Skin epidermis (tissue), 12 donors: ENCODE results near the gene TM9SF1.
"Not testable (repeated sequence)": the region's sequence is repeated elsewhere in the genome, so short reads cannot be mapped to it uniquely, and the experiment has no call there.

Experiments used
- H3K27ac ChIP-seq, 21 experiments: fragments of 200-600 bp; sonication (generic) in 11 of 21; one replicate each; pipeline ENCODE4 v1.5.0; 2020; ENCODE audit warnings: mild to moderate bottlenecking in 3 of 21, inconsistent platforms in 2 of 21, moderate library complexity in 2 of 21
- H3K4me3 ChIP-seq, 7 experiments: fragments of 200-600 bp; sonication (generic) in 2 of 7; one replicate each; pipeline ENCODE4 v1.5.0; 2020; ENCODE audit warnings: inconsistent platforms in 2 of 7, mild to moderate bottlenecking in 2 of 7, moderate library complexity in 1 of 7

Gene TM9SF1

DNA sequence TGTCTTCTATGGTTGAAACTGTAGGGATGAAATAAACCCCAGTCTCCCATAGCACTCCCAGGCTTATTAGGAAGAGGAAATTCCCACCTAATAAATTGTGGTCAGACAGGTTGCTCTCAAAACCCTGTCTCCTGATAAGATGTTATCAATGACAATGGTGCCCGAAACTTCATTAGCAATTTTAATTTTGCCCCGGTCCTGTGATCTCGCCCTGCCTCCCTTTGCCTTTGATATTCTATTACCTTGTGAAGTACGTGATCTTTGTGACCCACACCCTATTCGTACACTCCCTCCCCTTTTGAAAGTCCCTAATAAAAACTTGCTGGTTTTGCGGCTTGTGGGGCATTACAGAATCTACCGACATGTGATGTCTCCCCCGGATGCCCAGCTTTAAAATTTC is 7.3 kb upstream of the TM9SF1 start:
- H3K27ac ChIP-seq, H3K4me3 ChIP-seq: not testable (repeated sequence)

GRCh38 chr14:24198814-24199524 is 3.7 kb upstream of the TM9SF1 start:
- Histone ChIP-seq H3K27ac (peak overlapping the region in 2 of 21 experiments; percentile 23 to 33), H3K4me3 (no peak overlapping the region)

GRCh38 chr14:24197056-24197450 is 1.8 kb upstream of the TM9SF1 start:
- peak overlapping the region in 3 of 7 experiments; percentile 74 to 92 (median 75) for H3K4me3 ChIP-seq
- H3K27ac ChIP-seq: peak overlapping the region in 2 of 21 experiments; percentile 99 to 100

GRCh38 chr14:24196071-24197055 is 1.1 kb upstream of the TM9SF1 start:
- H3K4me3 ChIP-seq: peak overlapping the region; percentile 53 to 92 (median 74)
- H3K27ac ChIP-seq: peak overlapping the region; percentile 96 to 100 (median 99)

DNA sequence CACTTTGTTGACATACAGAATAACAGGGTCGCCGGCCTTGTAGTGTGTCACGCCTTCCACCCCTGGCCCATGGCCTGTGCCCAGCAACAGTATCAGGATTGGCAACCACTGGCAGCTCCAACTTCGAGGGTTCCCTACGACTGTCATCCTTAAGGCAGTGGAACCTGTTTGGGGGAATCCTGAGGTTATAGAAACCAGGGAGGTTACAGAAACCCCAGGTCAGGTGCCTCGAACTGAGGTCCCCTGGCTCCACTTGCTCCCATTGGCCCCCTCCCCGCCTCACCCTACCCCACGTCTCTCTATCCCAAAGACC is 412 bp downstream of the TM9SF1 start:
- Histone ChIP-seq H3K4me3 (peak overlapping the region; percentile 53 to 92 (median 74)), H3K27ac (peak overlapping the region; percentile 96 to 100 (median 99))

DNA sequence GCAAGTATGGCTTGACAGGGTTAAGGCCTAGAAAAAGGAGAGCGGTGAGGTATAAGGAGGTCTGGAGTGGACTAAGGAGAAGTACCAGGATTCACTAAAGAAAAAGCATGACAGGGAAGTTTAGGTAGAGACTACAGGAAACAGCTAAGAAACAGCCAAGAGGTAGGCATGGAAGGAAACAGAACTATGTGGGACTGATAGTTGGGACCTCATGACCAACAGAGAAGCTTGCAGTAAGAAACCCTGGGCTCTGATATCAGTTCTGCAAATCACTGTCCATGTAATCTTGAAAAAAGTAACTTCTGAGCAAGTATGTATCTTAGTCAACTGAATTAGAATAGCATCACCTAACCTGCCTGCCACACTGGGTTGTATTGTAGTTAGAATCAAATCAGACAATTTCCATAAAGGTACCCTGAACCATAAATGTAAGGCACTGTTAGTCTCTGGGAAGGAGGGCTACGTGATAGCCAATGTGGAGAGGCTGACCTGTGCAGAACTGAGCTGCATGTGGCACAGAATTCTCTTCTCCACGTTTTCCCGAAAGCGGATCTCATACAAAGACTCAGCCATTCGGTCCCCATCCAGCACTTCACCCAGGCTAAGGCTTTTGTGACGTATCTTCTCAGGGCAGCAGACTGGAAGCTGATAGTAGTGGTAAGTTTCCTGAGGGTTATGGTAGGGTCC is 912 bp downstream of the TM9SF1 start:
- Histone ChIP-seq H3K27ac (peak overlapping the region; percentile 96 to 100 (median 99)), H3K4me3 (peak overlapping the region; percentile 53 to 92 (median 74))

DNA sequence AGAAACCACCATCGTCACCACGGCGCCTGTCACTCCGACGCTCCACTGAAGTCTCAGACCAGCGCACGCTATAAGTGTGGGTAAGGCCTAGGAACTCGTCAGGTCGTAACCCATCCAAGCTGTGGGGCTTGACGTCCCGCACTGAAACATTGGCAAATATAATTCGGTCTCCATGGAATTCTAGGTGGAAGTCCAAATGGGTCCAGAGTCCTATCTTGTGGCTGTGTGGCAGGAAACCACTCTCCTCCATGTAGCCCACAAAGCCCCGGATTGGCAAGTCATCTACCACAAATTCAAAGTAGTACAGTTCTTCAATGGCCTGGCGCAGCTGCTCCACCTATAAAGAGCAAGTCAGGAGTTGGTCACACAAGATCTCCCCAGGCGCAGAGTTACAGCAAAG is 2.3 kb downstream of the TM9SF1 start:
- no peak overlapping the region for H3K4me3 ChIP-seq
- no peak overlapping the region for H3K27ac ChIP-seq

DNA sequence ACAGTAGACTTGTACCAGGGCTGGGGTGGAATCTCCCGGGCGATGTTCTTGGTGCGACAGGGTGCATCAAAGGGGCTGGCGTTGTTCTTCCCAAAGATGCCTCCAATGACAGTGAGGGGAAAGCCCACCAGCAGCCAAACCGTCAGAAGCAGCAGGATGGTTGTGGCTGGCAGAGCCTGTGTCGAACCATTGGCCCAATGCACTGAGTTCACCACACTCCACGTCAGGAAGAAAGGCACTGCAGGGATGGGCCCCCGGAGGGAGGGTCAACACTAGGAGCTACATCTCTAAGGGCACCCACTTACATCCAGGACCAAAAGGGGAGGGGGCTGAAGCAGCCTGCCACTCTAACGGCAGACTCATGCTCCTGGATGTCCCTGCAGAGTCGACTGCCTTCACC is 4.8 kb downstream of the TM9SF1 start:
- no peak overlapping the region for H3K4me3 ChIP-seq
- no peak overlapping the region for H3K27ac ChIP-seq

- peak overlapping the region in 9 of 21 experiments; percentile 23 to 95 (median 86) for H3K27ac ChIP-seq
- H3K4me3 ChIP-seq: no peak overlapping the region
Measured at GRCh38 chr14:24189460-24189859, 5.8 kb downstream of the TM9SF1 start.

GRCh38 chr14:24189059-24189375 is 6.2 kb downstream of the TM9SF1 start:
- peak overlapping the region in 5 of 7 experiments; percentile 56 to 81 (median 75) for H3K4me3 ChIP-seq
- peak overlapping the region in 15 of 21 experiments; percentile 23 to 95 (median 73) for H3K27ac ChIP-seq

DNA sequence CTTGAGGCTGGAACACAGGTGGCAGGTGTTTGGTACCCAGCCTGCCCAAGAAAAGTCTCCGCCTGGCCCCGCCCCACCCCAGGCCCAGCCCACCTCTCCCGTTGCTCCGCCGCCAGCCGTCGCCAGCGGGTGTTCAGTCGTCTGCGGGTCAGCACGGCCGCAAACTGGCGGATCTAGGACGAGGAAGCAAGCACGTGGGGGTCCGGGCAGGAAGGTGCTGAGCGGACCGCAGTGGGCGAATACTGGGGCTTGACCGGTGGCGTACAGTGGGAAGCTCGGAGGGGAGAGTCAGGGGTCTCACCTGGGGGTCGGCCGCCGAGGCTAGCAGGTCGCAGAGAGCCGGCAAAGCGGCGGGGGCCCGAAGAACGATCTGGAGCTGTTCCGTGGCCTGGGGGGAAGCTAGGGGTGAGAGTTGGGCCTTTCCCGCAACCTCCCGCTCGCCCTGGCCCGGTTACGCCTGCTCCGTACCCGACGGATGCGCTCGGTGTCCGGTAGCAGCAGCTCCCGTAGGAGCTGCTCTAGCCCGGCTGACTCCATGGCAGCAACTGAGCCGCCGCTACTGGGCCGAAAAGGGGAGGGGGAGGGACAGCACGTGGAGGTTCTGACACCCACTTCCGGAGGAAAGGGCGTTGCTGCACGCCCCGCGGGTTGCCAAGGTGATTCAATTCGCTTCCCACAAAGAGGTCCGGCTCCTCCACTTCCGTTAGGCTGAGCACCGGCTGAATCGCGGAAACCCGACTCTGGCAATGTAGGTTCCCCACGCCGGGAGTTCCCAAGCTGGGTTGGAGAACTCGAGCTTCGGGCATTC is 6.8 kb downstream of the TM9SF1 start, which contains the start of gene IPO4:
TSS of gene IPO4 (minus strand) at position 566 of the 808 bp plus-strand sequence. CDS start at position 537, 29 bp downstream.
- H3K27ac ChIP-seq: peak within 1 kb of the TSS; percentile 31 to 95 (median 81)
- peak within 1 kb of the TSS; percentile 51 to 81 (median 75) for H3K4me3 ChIP-seq

DNA sequence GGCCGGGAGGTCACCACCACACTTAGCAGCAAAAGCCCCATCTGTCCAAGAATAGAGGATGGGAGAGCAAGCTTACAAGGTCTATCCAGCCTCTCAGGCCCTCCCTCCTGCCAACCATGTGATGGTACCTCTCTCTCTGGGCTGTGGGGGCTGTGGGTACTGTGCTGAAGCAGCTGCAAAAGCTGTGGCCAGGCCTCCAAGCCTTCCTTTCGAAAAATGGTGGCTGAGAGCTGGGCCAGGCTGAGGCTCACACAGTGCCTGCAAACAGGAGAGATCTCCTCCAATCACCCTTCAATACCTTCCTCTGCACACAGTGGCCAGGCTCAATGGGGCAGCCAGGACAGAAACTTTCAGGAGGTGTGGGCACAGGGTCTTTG is 7.7 kb downstream of the TM9SF1 start:
- Histone ChIP-seq H3K27ac (peak overlapping the region in 8 of 21 experiments; percentile 54 to 95 (median 86)), H3K4me3 (peak overlapping the region in 2 of 7 experiments; percentile 56 to 81)

DNA sequence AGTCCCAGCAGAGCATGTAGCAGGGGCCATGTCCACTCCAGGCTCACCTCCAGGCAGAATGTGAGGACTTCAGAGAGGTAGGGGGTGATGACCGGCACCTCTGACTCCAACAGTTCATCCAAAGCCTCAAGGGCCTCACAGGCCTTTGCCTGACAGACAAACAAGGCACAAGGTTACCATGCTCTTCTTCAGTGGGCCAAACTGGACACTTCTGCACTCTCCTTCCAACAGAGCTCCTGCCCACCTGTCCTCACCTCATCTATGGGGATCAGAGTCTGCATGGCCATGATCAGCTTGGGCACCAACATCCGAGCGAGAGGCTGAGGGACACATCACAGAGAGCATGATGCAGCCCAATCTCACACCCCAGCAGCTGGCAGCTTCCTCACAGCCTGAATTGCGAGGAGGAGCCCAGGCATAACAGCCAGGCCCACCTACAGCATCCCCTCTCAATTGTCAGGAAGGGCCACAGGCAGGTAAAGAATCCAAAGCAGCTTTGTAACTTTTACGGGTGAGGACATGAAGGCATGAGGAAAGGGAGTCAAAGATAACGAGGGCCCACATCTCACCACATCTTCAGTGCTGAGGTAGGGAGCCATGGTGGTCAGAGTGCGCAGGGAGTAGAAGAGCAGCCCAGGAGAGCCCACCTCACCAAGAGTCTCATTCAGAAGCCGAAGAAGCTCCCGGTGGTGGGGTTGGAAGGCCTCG is 8.3 kb downstream of the TM9SF1 start:
- Histone ChIP-seq H3K27ac (peak overlapping the region in 4 of 21 experiments; percentile 54 to 93 (median 82)), H3K4me3 (peak overlapping the region in 1 of 7 experiments; percentile 56)

DNA sequence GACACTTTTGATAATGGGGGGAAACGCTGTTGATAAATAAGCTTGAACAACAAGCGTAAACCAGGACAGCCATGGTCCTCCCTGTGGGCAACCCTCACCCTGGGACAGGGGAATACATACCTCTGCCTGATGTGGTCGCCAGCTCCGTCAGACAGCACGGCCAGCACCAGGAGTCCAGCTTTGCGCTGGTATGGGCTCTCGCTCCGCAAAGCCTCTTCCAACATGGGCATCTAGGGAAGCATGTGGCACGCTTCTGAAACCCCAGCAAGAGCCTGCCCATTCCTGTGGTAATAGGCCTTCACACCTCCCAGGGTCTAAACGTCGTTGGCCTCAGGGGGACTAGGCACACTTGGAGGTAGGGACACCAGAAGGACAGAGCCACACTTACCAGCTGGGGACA is 9.5 kb downstream of the TM9SF1 start:
- Histone ChIP-seq H3K27ac (peak overlapping the region in 1 of 21 experiments; percentile 3), H3K4me3 (no peak overlapping the region)

- Histone ChIP-seq H3K4me3 (no peak overlapping the region), H3K27ac (no peak overlapping the region)
Measured at GRCh38 chr14:24185026-24185425, 10.2 kb downstream of the TM9SF1 start.

- no peak overlapping the region for H3K4me3 ChIP-seq
- no peak overlapping the region for H3K27ac ChIP-seq
Measured at GRCh38 chr14:24184104-24184970, 10.9 kb downstream of the TM9SF1 start.

DNA sequence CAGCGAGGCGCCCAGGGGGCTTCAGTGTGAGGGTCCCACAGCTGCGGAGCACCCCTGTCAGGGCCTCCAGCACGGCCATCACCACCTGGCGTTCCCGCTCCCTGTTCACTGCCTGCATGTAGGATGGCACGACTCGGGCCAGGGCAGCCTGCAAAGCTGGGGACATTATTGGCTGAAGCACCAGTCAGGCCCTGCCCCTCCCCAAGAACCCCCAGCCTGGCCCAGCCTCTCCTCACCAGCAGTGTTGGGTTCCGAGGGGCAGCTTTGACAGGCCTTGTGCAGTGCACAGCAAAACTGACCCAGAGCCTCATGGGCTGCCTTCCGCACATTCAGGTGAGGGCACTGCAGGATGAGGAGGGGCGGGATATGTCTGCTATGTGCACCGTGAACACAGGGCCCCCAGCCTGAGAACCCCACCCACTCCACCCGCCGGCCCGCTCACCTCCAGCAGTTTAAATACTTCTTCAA is 12.2 kb downstream of the TM9SF1 start:
- no peak overlapping the region for H3K27ac ChIP-seq
- no peak overlapping the region for H3K4me3 ChIP-seq
